Nephron (organoid): ENCODE data around the gene HYAL3.

Experiments
- H3K27ac Mint-ChIP-seq, 3 experiments: 2 replicates each; pipeline ENCODE4 v1.8.0; 2020; ENCODE audit warnings: mixed read lengths in 3 of 3, mild to moderate bottlenecking in 2 of 3, moderate library complexity in 1 of 3
- H3K27me3 Mint-ChIP-seq: 2 replicates; pipeline ENCODE4 v1.8.0; 2021; ENCODE audit warnings: low read depth, mild to moderate bottlenecking, moderate library complexity, mixed read lengths
- H3K36me3 Mint-ChIP-seq: 2 replicates; pipeline ENCODE4 v1.8.0; 2020; ENCODE audit warnings: low read depth, mixed read lengths
- H3K4me1 Mint-ChIP-seq: 2 replicates; pipeline ENCODE4 v1.8.0; 2020; ENCODE audit warnings: mixed read lengths
- H3K4me3 Mint-ChIP-seq, 3 experiments: 2 replicates each; pipeline ENCODE4 v1.8.0; 2020; ENCODE audit warnings: mild to moderate bottlenecking in 3 of 3, mixed read lengths in 3 of 3, moderate library complexity in 2 of 3
- H3K9me3 Mint-ChIP-seq: 2 replicates; pipeline ENCODE4 v1.8.0; 2020; ENCODE audit warnings: mixed read lengths
- CTCF ChIP-seq, 3 experiments: fragments of 200-600 bp; sonication (generic); IDR thresholded peaks; one replicate each; pipeline ENCODE4 v1.5.0; 2021; ENCODE audit warnings: antibody characterized with exemption in 3 of 3; ENCODE audit not compliant: unreplicated experiment in 3 of 3

HYAL3 gene

GRCh38 chr3:50323092-50323600 is 23.9 kb upstream of the HYAL3 start:
- Mint-ChIP-seq H3K4me3 (peak overlapping the region; percentile 86 to 92 (median 88)), H3K36me3 (peaks cover 20% of the 10 kb centered on the region)

GRCh38 chr3:50322386-50323091 is 23.3 kb upstream of the HYAL3 start, which contains the start of gene HYAL2:
TSS of gene HYAL2 (minus strand) at chr3:50322745. CDS start at chr3:50320489, 2,256 bp downstream.
- Mint-ChIP-seq H3K4me3 (peak within 1 kb of the TSS; percentile 86 to 92 (median 88)), H3K27ac (peak within 1 kb of the TSS; percentile 99 to 100 (median 99)), H3K36me3 (peaks cover 21% of the 10 kb centered on the region), H3K4me1 (peaks cover 41% of the 10 kb centered on the region), H3K9me3 (no peaks in the 10 kb centered on the region), H3K27me3 (no peaks in the 10 kb centered on the region)
- TF ChIP-seq CTCF (IDR thresholded peaks at IDR 0.05; ENCODE audit: unreplicated experiment in 3 of 3), result no peak

More at GRCh38 chr3:50323092-50323600, 23.9 kb upstream of the HYAL3 start:
- no peak for TF ChIP-seq CTCF (IDR thresholded peaks at IDR 0.05; ENCODE audit: unreplicated experiment in 3 of 3)
- no peaks in the 10 kb centered on the region for H3K27me3 Mint-ChIP-seq
- H3K9me3 Mint-ChIP-seq, result no peaks in the 10 kb centered on the region
- peak overlapping the region; percentile 99 to 100 (median 99) for H3K27ac Mint-ChIP-seq
- H3K4me1 Mint-ChIP-seq, result peaks cover 42% of the 10 kb centered on the region

DNA sequence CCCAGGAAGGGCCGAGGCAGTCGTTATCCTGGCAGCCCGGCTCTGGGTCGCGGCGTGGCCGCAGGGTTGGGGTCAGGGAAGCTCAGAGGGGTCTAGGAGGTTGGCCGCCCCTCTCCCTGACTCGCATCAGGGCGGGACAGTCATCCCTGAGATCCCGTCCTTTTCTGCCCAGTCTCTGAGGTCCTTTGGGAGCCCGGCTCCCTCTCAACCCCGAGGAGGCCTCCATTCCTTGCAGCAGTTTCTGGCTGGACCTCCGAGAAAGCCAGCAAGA is 22.8 kb upstream of the HYAL3 start:
- peaks cover 41% of the 10 kb centered on the region for H3K4me1 Mint-ChIP-seq
- H3K27me3 Mint-ChIP-seq, result no peaks in the 10 kb centered on the region
- TF ChIP-seq CTCF (IDR thresholded peaks at IDR 0.05; ENCODE audit: unreplicated experiment in 3 of 3), result no peak
- no peaks in the 10 kb centered on the region for H3K9me3 Mint-ChIP-seq
- peak overlapping the region; percentile 86 to 92 (median 88) for H3K4me3 Mint-ChIP-seq
- peak overlapping the region; percentile 99 to 100 (median 99) for H3K27ac Mint-ChIP-seq
- peaks cover 25% of the 10 kb centered on the region for H3K36me3 Mint-ChIP-seq

GRCh38 chr3:50321336-50322114 is 22.3 kb upstream of the HYAL3 start:
- Mint-ChIP-seq H3K27ac (peak overlapping the region; percentile 99 to 100 (median 99)), H3K36me3 (peaks cover 30% of the 10 kb centered on the region)
- peak; percentile 65 to 73 (median 71) for TF ChIP-seq CTCF (IDR thresholded peaks at IDR 0.05; ENCODE audit: unreplicated experiment in 3 of 3)

GRCh38 chr3:50320853-50321335 is 21.7 kb upstream of the HYAL3 start:
- Mint-ChIP-seq H3K27me3 (no peaks in the 10 kb centered on the region), H3K27ac (peak overlapping the region; percentile 99), H3K36me3 (peaks cover 36% of the 10 kb centered on the region), H3K4me1 (peaks cover 41% of the 10 kb centered on the region), H3K4me3 (peak overlapping the region; percentile 93 to 99 (median 99)), H3K9me3 (no peaks in the 10 kb centered on the region)
- TF ChIP-seq CTCF (IDR thresholded peaks at IDR 0.05; ENCODE audit: unreplicated experiment in 3 of 3), result no peak

More at GRCh38 chr3:50321336-50322114, 22.3 kb upstream of the HYAL3 start:
- Mint-ChIP-seq H3K4me1 (peaks cover 41% of the 10 kb centered on the region), H3K4me3 (peak overlapping the region; percentile 86 to 92 (median 88)), H3K27me3 (no peaks in the 10 kb centered on the region), H3K9me3 (no peaks in the 10 kb centered on the region)
